ENCODE data around the gene UBE2G1. TPM values are rescaled to one million over a fixed set of nuclear protein-coding genes. Genes with fewer than 3 reads are reported as not detected.

Gene UBE2G1
- total and polyA plus RNA-seq, 2 of the 8 experiments (the other 6 are each of a cell fraction or from before 2014, with no cell fraction given), result 73.9 to 170 TPM

DNA sequence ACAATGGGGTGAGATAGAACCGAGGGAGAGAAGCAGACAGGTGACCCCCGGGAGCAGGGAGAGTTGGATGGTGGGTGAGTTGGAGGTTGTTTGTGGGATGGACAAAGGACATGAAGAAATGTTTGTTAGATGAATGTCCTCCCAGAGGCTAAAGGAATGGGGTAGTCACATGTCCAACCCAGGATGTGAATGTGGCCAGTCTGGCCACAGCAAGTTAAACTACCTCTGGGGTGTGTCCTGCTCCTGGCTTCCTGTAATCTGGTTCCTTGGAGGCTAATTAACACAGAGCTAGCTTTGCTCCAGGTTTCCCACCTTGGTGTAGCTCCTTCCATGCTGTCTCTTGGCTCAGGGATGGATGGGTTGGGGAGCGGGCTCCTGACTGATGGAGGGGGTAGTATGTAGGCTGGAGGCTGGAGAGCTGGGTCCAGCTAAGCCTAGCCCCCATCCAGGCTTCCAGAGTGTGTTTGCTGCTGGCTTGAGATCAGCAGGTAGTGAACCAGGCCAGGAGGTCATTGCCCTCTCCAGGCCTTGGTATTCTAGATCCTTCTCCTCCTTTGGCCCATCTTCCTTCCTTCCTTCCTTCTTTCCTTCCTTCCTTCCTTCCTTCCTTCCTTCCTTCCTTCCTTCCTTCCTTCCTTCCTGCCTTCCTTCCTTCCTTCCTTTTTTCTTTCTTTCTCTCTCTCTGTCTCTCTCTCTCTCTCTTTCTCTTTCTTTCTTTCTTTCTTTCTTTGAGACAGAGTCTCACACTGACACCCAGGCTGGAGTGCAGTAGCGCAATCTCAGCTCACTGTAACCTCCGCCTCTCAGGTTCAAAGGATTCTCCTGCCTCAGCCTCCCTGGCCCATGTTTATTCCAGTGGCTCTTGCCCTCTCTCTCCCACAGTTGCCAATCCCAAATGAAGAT is 28.0 kb upstream of the UBE2G1 start (continued):
- no peak for TF ChIP-seq MAFK (IDR thresholded peaks at IDR 0.05; ENCODE audit: low read depth, low read length)

Data from H1 (cell line).